ENCODE results near the gene MTO1. TPM values are rescaled to one million over a fixed set of nuclear protein-coding genes. Genes with fewer than 3 reads are reported as not detected.

The MTO1 gene
- total RNA-seq, 1 experiment from 2014 or later = 19.5 TPM

GRCh38 chr6:73506246-73506645 is 44.7 kb downstream of the MTO1 start:
- Histone ChIP-seq H2AFZ (ENCODE audit: low read length) (no peak overlapping the region), H3K9me2 (replicated peaks; ENCODE audit: low read length) (no peaks in the 10 kb centered on the region), H3K9ac (ENCODE audit: low read length) (no peak overlapping the region), H3K4me2 (ENCODE audit: low read length) (no peak overlapping the region), H3K9me3 (ENCODE audit: low read length) (no peaks in the 10 kb centered on the region), H3K4me3 (ENCODE audit: low read length) (no peak overlapping the region), H3K79me2 (ENCODE audit: low read length) (no peaks in the 10 kb centered on the region), H3F3A (ENCODE audit: low read length, unreplicated experiment) (no peaks in the 10 kb centered on the region), H3K4me1 (ENCODE audit: insufficient read depth, low read length) (no peaks in the 10 kb centered on the region), H3K27me3 (ENCODE audit: low read length) (no peaks in the 10 kb centered on the region), H3K27ac (ENCODE audit: low read length) (no peak overlapping the region), H3K36me3 (ENCODE audit: low read depth, low read length) (peaks cover 6% of the 10 kb centered on the region; the same call in 1 of the 2 replicates), H4K20me1 (ENCODE audit: low read length) (no peaks in the 10 kb centered on the region)
- ATAC-seq (no peak), DNase-seq (no peak)
- intact Hi-C loops (cut with micrococcal nuclease) = no loop called here
- ChIA-PET CTCF (no interaction called here), POLR2A (ENCODE audit: unreplicated experiment) (no interaction called here)
- no peak for TF ChIP-seq CTCF (conservative IDR thresholded peaks at IDR 0.05; ENCODE audit: low read depth, low read length)
- no peak for TF ChIP-seq EZH2phosphoT487 (IDR thresholded peaks at IDR 0.05; ENCODE audit: borderline replicate concordance, low read length)
- no peak for TF ChIP-seq EZH2 (IDR thresholded peaks at IDR 0.05; ENCODE audit: low read length, unreplicated experiment)
- BruUV-seq (replicated peaks) = no TSS peak

GRCh38 chr6:73508776-73509175 is 47.2 kb downstream of the MTO1 start:
- no peak for ATAC-seq
- TF ChIP-seq EZH2phosphoT487 (IDR thresholded peaks at IDR 0.05; ENCODE audit: borderline replicate concordance, low read length) (no peak), EZH2 (IDR thresholded peaks at IDR 0.05; ENCODE audit: low read length, unreplicated experiment) (no peak), CTCF (conservative IDR thresholded peaks at IDR 0.05; ENCODE audit: low read depth, low read length) (no peak)
- CTCF ChIA-PET = no interaction called here

GRCh38 chr6:73509851-73510250 is 48.3 kb downstream of the MTO1 start:
- BruUV-seq (replicated peaks) = no TSS peak
- POLR2A ChIA-PET (ENCODE audit: unreplicated experiment) = interaction anchor here (0.7 kb wide), 1 partner anchor 15 kb away, joined by 4 read pairs; no protein-coding TSS in a partner anchor
- Histone ChIP-seq H3K36me3 (ENCODE audit: low read depth, low read length) (peaks cover 1% of the 10 kb centered on the region; the same call in 1 of the 2 replicates), H3K4me2 (ENCODE audit: low read length) (no peak overlapping the region), H3K27ac (ENCODE audit: low read length) (no peak overlapping the region), H3F3A (ENCODE audit: low read length, unreplicated experiment) (peaks cover 7% of the 10 kb centered on the region), H2AFZ (ENCODE audit: low read length) (no peak overlapping the region), H3K9me2 (replicated peaks; ENCODE audit: low read length) (no peaks in the 10 kb centered on the region), H3K4me3 (ENCODE audit: low read length) (no peak overlapping the region), H3K79me2 (ENCODE audit: low read length) (no peaks in the 10 kb centered on the region), H4K20me1 (ENCODE audit: low read length) (peaks cover 2% of the 10 kb centered on the region; the same call in 1 of the 2 replicates), H3K27me3 (ENCODE audit: low read length) (no peaks in the 10 kb centered on the region), H3K9ac (ENCODE audit: low read length) (no peak overlapping the region), H3K9me3 (ENCODE audit: low read length) (no peaks in the 10 kb centered on the region), H3K4me1 (ENCODE audit: insufficient read depth, low read length) (no peaks in the 10 kb centered on the region)
- ATAC-seq (no peak), DNase-seq (no peak)
- CTCF ChIA-PET = no interaction called here
- intact Hi-C loops (cut with micrococcal nuclease) = no loop called here
- no peak for TF ChIP-seq CTCF (conservative IDR thresholded peaks at IDR 0.05; ENCODE audit: low read depth, low read length)
- TF ChIP-seq EZH2phosphoT487 (IDR thresholded peaks at IDR 0.05; ENCODE audit: borderline replicate concordance, low read length) = no peak
- TF ChIP-seq EZH2 (IDR thresholded peaks at IDR 0.05; ENCODE audit: low read length, unreplicated experiment) = no peak

More at GRCh38 chr6:73508776-73509175, 47.2 kb downstream of the MTO1 start:
- intact Hi-C loops (cut with micrococcal nuclease) = no loop called here
- Histone ChIP-seq H3K4me1 (ENCODE audit: insufficient read depth, low read length) (no peaks in the 10 kb centered on the region), H3K27me3 (ENCODE audit: low read length) (no peaks in the 10 kb centered on the region), H3K9me3 (ENCODE audit: low read length) (no peaks in the 10 kb centered on the region), H3F3A (ENCODE audit: low read length, unreplicated experiment) (no peaks in the 10 kb centered on the region), H3K27ac (ENCODE audit: low read length) (no peak overlapping the region), H3K79me2 (ENCODE audit: low read length) (no peaks in the 10 kb centered on the region), H3K4me2 (ENCODE audit: low read length) (no peak overlapping the region), H3K4me3 (ENCODE audit: low read length) (no peak overlapping the region), H2AFZ (ENCODE audit: low read length) (no peak overlapping the region), H3K9ac (ENCODE audit: low read length) (no peak overlapping the region), H3K9me2 (replicated peaks; ENCODE audit: low read length) (no peaks in the 10 kb centered on the region), H3K36me3 (ENCODE audit: low read depth, low read length) (no peaks in the 10 kb centered on the region), H4K20me1 (ENCODE audit: low read length) (no peaks in the 10 kb centered on the region)
- DNase-seq = no peak
- POLR2A ChIA-PET (ENCODE audit: unreplicated experiment) = no interaction called here
- BruUV-seq (replicated peaks) = no TSS peak
